ENCODE data around the gene SLC5A9.
"Not testable (repeated sequence)": the region's sequence is repeated elsewhere in the genome, so short reads cannot be mapped to it uniquely, and the experiment has no call there.

SLC5A9 gene

GRCh38 chr1:48222501-48223242 is at the start of gene SLC5A9:
Gene SLC5A9, plus strand, starts transcription at chr1:48222716. Its CDS starts 21 bp downstream, at chr1:48222737.
- DNase-seq, result no peak

- DNase-seq, result no peak
These were observed 47.4 kb upstream of the SLC5A9 start for GRCh38 chr1:48175116-48175515.

- DNase-seq, result no peak
These were observed 45.3 kb upstream of the SLC5A9 start for GRCh38 chr1:48177257-48177656.

- no peak for DNase-seq
These were observed 40.7 kb upstream of the SLC5A9 start for GRCh38 chr1:48181669-48182367.

GRCh38 chr1:48182439-48182838 is 40.1 kb upstream of the SLC5A9 start:
- DNase-seq, result peak; percentile 95

- DNase-seq, result no peak
These were observed 36.1 kb upstream of the SLC5A9 start for GRCh38 chr1:48186306-48186839.

GRCh38 chr1:48187969-48188563 is 34.5 kb upstream of the SLC5A9 start:
- no peak for DNase-seq

GRCh38 chr1:48190881-48191280 is 31.6 kb upstream of the SLC5A9 start:
- no peak for DNase-seq

GRCh38 chr1:48194801-48195200 is 27.7 kb upstream of the SLC5A9 start:
- no peak for DNase-seq

- no peak for DNase-seq
These were observed 26.3 kb upstream of the SLC5A9 start for GRCh38 chr1:48196237-48196636.

GRCh38 chr1:48198970-48199369 is 23.5 kb upstream of the SLC5A9 start:
- DNase-seq, result no peak

- no peak for DNase-seq
These were observed 22.2 kb upstream of the SLC5A9 start for GRCh38 chr1:48200166-48200900.

- DNase-seq, result peak; percentile 49
These were observed 20.3 kb upstream of the SLC5A9 start for GRCh38 chr1:48202030-48202752.

GRCh38 chr1:48203287-48203900 is 19.1 kb upstream of the SLC5A9 start:
- no peak for DNase-seq

GRCh38 chr1:48205522-48205921 is 17.0 kb upstream of the SLC5A9 start:
- no peak for DNase-seq

- no peak for DNase-seq
These were observed 16.1 kb upstream of the SLC5A9 start for GRCh38 chr1:48206371-48206770.

- DNase-seq, result no peak
These were observed 15.4 kb upstream of the SLC5A9 start for GRCh38 chr1:48207131-48207530.

- DNase-seq, result no peak
These were observed 14.9 kb upstream of the SLC5A9 start for GRCh38 chr1:48207536-48208075.

- DNase-seq, result no peak
These were observed 14.3 kb upstream of the SLC5A9 start for GRCh38 chr1:48208251-48208650.

- no peak for DNase-seq
These were observed 13.9 kb upstream of the SLC5A9 start for GRCh38 chr1:48208652-48209051.

- DNase-seq, result not testable (repeated sequence)
These were observed 9.1 kb upstream of the SLC5A9 start for GRCh38 chr1:48213462-48213861.

GRCh38 chr1:48214366-48214765 is 8.2 kb upstream of the SLC5A9 start:
- DNase-seq, result not testable (repeated sequence)
